MCF 10A (cell line): ENCODE measurements around the gene SRSF6. TPM values are rescaled to one million over a fixed set of nuclear protein-coding genes. Genes with fewer than 3 reads are reported as not detected.

ENCODE experiments used
- BruUV-seq: library from RNA; stranded (reverse); fragments of 400-500 nt; replicated peaks from 2 replicates; lab custom pipeline; 2021; lab: Mats Ljungman, UMichigan
- CTCF ChIA-PET: fragments of 300-600 bp; sonication (Branson Sonifier 250); formaldehyde crosslinking; extraction: SDS; loops from one replicate; lab custom pipeline; 2021; ENCODE audit warnings: antibody characterized with exemption, inconsistent platforms; lab: Yijun Ruan, JAX
- POLR2A ChIA-PET: fragments of 300-600, 350-650 bp; sonication (Branson Sonifier 250); formaldehyde crosslinking; extraction: SDS; loops from one replicate; lab custom pipeline; 2020; ENCODE audit warnings: antibody characterized with exemption, inconsistent platforms; lab: Yijun Ruan, JAX
- DNase-seq: peaks from one replicate; pipeline ENCODE4 v3.0.0-alpha.2; 2018; ENCODE audit not compliant: unreplicated experiment
- H3K27ac Mint-ChIP-seq: one replicate; pipeline ENCODE4 v1.8.0; 2022; ENCODE audit warnings: mild to moderate bottlenecking, low read depth, mixed read lengths; ENCODE audit not compliant: unreplicated experiment
- H3K27me3 Mint-ChIP-seq: one replicate; pipeline ENCODE4 v1.8.0; 2022; ENCODE audit warnings: mixed read lengths; ENCODE audit not compliant: insufficient read depth, unreplicated experiment
- H3K36me3 Mint-ChIP-seq: one replicate; pipeline ENCODE4 v1.8.0; 2022; ENCODE audit warnings: mild to moderate bottlenecking, moderate library complexity, mixed read lengths; ENCODE audit not compliant: insufficient read depth, unreplicated experiment
- H3K4me1 Mint-ChIP-seq: one replicate; pipeline ENCODE4 v1.8.0; 2022; ENCODE audit warnings: mixed read lengths; ENCODE audit not compliant: insufficient read depth, unreplicated experiment
- H3K4me3 Mint-ChIP-seq: one replicate; pipeline ENCODE4 v1.8.0; 2022; ENCODE audit warnings: mild to moderate bottlenecking, moderate library complexity, mixed read lengths; ENCODE audit not compliant: unreplicated experiment
- H3K9me3 Mint-ChIP-seq: one replicate; pipeline ENCODE4 v1.8.0; 2022; ENCODE audit warnings: mixed read lengths; ENCODE audit not compliant: unreplicated experiment
- intact Hi-C: fragments of 100-400 bp; cut with micrococcal nuclease; formaldehyde crosslinking; loops from 2 replicates; pipeline ENCODE4 v1.14.1; 2022
- total RNA-seq: library from RNA; stranded (reverse); gene quantifications from 2 replicates; pipeline ENCODE4 v1.2.3, GENCODE V29; 2022
- TF ChIP-seq, protein P1 (sequence below): fragments of 200-600 bp; IDR thresholded peaks from one replicate; pipeline ENCODE4 v1.8.0; 2022; ENCODE audit warnings: antibody characterized with exemption, mild to moderate bottlenecking; ENCODE audit not compliant: unreplicated experiment

SRSF6 gene
- total RNA-seq, 1 experiment from 2014 or later, result 193 TPM

DNA sequence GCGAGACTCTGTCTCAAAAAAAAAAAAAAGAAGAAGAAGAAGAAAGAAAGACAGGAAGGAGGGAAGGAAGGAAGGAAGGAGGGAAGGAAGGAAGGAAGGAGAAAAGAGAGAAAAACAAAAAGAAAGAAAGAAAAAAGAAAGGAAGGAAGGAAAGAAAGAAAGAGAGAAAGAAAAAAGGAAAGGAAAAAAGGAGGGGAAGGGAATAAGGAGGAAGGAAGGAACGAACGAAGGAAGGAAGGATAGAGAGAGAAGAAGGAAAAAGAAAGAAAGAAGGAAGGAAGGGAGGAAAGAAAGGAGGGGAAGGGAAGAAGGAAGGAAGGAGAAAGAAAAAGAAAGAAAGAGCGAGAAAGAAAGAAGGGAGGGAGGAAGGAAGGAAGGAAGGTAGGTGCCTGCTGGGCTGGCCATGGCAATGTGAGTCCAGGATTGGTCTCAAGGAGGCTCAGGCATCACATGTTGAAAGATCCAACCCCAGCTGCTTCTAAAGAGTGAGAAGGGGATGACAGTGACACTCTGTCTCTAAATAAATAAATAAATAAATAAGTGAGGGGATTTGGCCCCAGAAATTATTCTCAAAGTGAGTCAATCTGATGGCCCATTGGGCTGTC is 24.3 kb upstream of the SRSF6 start:
- Mint-ChIP-seq H3K27ac (no peak overlapping the region), H3K36me3 (peaks cover 5% of the 10 kb centered on the region), H3K27me3 (peaks cover 58% of the 10 kb centered on the region), H3K9me3 (no peaks in the 10 kb centered on the region), H3K4me3 (no peak overlapping the region), H3K4me1 (peaks cover 9% of the 10 kb centered on the region)
- intact Hi-C loops, result no loop called here
- POLR2A ChIA-PET, result no interaction called here
- CTCF ChIA-PET, result interaction anchor here (0.6 to 1.2 kb wide), 3 partner anchors 13 to 607 kb away, joined by 3 to 7 read pairs (median 3); no protein-coding TSS in a partner anchor
- BruUV-seq, result no TSS peak
- no peak for DNase-seq
- TF ChIP-seq, protein P1, sequence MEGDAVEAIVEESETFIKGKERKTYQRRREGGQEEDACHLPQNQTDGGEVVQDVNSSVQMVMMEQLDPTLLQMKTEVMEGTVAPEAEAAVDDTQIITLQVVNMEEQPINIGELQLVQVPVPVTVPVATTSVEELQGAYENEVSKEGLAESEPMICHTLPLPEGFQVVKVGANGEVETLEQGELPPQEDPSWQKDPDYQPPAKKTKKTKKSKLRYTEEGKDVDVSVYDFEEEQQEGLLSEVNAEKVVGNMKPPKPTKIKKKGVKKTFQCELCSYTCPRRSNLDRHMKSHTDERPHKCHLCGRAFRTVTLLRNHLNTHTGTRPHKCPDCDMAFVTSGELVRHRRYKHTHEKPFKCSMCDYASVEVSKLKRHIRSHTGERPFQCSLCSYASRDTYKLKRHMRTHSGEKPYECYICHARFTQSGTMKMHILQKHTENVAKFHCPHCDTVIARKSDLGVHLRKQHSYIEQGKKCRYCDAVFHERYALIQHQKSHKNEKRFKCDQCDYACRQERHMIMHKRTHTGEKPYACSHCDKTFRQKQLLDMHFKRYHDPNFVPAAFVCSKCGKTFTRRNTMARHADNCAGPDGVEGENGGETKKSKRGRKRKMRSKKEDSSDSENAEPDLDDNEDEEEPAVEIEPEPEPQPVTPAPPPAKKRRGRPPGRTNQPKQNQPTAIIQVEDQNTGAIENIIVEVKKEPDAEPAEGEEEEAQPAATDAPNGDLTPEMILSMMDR, result no peak

DNA sequence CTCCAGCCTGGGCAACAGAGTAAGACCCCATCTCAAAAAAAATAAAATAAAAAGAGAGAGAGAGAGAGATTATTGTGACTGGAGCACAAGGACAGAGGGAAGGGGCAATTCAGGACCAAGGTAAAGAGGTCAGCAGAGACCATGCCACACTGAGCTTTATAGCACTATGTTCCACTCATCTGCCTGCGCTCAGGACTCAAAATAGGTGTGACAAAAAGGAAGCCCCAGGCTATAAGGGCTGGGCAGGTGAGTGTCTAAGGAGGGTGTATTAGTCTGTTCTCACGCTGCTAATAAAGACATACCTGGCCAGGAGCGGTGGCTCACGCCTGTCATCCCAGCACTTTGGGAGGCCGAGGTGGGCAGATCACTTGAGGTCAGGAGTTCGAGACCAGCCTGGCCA is 23.1 kb upstream of the SRSF6 start:
- ChIA-PET POLR2A (no interaction called here), CTCF (interaction anchor here (0.6 to 3.2 kb wide), 6 partner anchors 11 to 1738 kb away, joined by 3 to 13 read pairs (median 4); no protein-coding TSS in a partner anchor)
- H3K4me3 Mint-ChIP-seq, result no peak overlapping the region
- peaks cover 5% of the 10 kb centered on the region for H3K36me3 Mint-ChIP-seq
- H3K27ac Mint-ChIP-seq, result no peak overlapping the region
- intact Hi-C loops, result no loop called here
- BruUV-seq, result no TSS peak
- H3K27me3 Mint-ChIP-seq, result peaks cover 52% of the 10 kb centered on the region
- H3K4me1 Mint-ChIP-seq, result peaks cover 9% of the 10 kb centered on the region
- H3K9me3 Mint-ChIP-seq, result peaks cover 8% of the 10 kb centered on the region
- DNase-seq, result no peak
- TF ChIP-seq, protein P1, result no peak

DNA sequence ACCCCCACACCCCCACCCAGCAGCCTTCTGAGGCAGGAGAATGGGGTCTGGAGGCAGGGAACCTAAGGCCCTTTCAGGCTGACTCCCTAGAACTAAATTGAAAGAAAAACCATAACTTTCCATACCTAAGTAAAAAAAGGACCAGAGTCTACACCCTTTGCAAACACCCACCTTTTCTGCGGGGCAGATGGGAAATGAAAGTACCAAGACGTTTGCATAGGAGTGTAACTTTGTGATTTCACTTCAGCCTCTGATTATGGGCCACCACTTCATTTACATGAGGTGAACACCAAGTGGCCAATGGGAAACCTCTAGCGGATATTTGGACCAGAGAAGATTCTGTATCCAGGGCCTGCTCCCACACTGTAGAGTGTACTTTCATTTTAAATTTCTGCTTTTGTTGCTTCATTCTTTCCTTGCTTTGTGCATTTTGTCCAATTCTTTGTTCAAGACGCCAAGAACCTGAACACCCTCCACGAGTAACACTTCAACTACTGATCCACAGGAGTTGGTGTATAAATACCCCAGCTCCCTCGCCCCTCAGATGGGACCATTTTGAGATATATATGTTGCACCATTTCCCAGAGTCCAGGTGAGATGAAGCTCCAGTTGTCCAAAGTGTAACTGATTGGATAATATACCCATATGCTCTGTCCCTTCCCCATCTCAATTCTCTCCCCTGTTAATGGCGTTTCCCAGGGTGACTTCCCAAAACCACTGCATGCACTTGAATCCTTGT is 18.9 kb upstream of the SRSF6 start:
- Mint-ChIP-seq H3K4me3 (no peak overlapping the region), H3K36me3 (peaks cover 5% of the 10 kb centered on the region), H3K9me3 (peaks cover 8% of the 10 kb centered on the region), H3K27ac (no peak overlapping the region), H3K4me1 (no peaks in the 10 kb centered on the region), H3K27me3 (peaks cover 34% of the 10 kb centered on the region)
- TF ChIP-seq, protein P1, result no peak
- ChIA-PET POLR2A (no interaction called here), CTCF (interaction anchor here (0.5 kb wide), 1 partner anchor 1422 kb away, joined by 3 read pairs; no protein-coding TSS in a partner anchor)
- no TSS peak for BruUV-seq
- intact Hi-C loops, result no loop called here
- no peak for DNase-seq

DNA sequence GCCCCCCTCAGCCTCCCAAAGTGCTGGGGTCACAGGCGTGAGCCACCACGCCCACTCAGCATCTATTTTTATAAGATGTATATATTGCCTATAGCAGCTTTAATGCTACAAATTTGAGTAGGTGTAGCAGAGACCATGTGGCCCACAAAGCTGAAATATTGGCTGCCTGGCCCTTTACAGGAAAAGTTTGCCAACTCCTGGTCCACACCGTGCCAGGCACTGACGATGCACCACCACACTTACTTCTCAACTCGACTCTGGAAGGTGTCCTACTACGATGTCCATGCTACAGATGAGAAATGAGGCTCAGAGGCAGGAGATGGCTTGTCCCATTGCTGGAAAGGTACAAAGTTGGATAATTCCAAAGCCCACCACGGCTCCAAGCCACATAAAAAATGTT is 17.2 kb upstream of the SRSF6 start:
- Mint-ChIP-seq H3K9me3 (peaks cover 8% of the 10 kb centered on the region), H3K4me1 (no peaks in the 10 kb centered on the region), H3K27me3 (peaks cover 25% of the 10 kb centered on the region), H3K4me3 (no peak overlapping the region), H3K36me3 (peaks cover 5% of the 10 kb centered on the region), H3K27ac (no peak overlapping the region)
- ChIA-PET POLR2A (no interaction called here), CTCF (interaction anchor here (0.7 to 2.9 kb wide), 2 partner anchors 11 to 73 kb away, joined by 3 to 11 read pairs; no protein-coding TSS in a partner anchor)
- TF ChIP-seq, protein P1, result no peak
- no peak for DNase-seq
- intact Hi-C loops, result no loop called here
- no TSS peak for BruUV-seq
